ENCODE results near the gene LAMTOR3.

LAMTOR3 gene

GRCh38 chr4:99841129-99841528 lies 53.1 kb downstream of the LAMTOR3 start:
- Histone ChIP-seq H2AFZ (ENCODE audit: low read depth, low read length, severe bottlenecking) (no peak overlapping the region), H3K4me2 (ENCODE audit: low read depth, low read length, poor library complexity, severe bottlenecking) (no peak overlapping the region), H3K27ac (ENCODE audit: low read depth, low read length) (no peak overlapping the region), H3K9me3 (ENCODE audit: insufficient read depth, low read length) (no peaks in the 10 kb centered on the region), H3K27me3 (ENCODE audit: low read length) (no peaks in the 10 kb centered on the region), H3K4me3 (ENCODE audit: insufficient read depth, low read length, poor library complexity, severe bottlenecking) (no peak overlapping the region), H3K79me2 (ENCODE audit: insufficient read depth, low read length) (no peaks in the 10 kb centered on the region), H3K36me3 (ENCODE audit: low read length) (no peaks in the 10 kb centered on the region), H3K9ac (ENCODE audit: low read length) (no peak overlapping the region), H3K9me2 (replicated peaks; ENCODE audit: insufficient read depth, low read length) (no peaks in the 10 kb centered on the region), H4K20me1 (ENCODE audit: low read depth, low read length) (no peaks in the 10 kb centered on the region), H3F3A (ENCODE audit: insufficient read depth) (no peaks in the 10 kb centered on the region)
- no peak for TF ChIP-seq EZH2phosphoT487 (conservative IDR thresholded peaks at IDR 0.05; ENCODE audit: low read length)
- TF ChIP-seq CTCF (IDR thresholded peaks at IDR 0.05; ENCODE audit: insufficient read depth, low read length, poor library complexity, severe bottlenecking) = no peak

- Histone ChIP-seq H3K27me3 (ENCODE audit: low read length) (no peaks in the 10 kb centered on the region), H3K9me3 (ENCODE audit: insufficient read depth, low read length) (no peaks in the 10 kb centered on the region), H3K36me3 (ENCODE audit: low read length) (no peaks in the 10 kb centered on the region), H3K9me2 (replicated peaks; ENCODE audit: insufficient read depth, low read length) (no peaks in the 10 kb centered on the region), H3K4me2 (ENCODE audit: low read depth, low read length, poor library complexity, severe bottlenecking) (no peak overlapping the region), H3K27ac (ENCODE audit: low read depth, low read length) (no peak overlapping the region), H4K20me1 (ENCODE audit: low read depth, low read length) (no peaks in the 10 kb centered on the region), H3K79me2 (ENCODE audit: insufficient read depth, low read length) (peaks cover 7% of the 10 kb centered on the region; the same call in 1 of the 2 replicates), H3K4me3 (ENCODE audit: insufficient read depth, low read length, poor library complexity, severe bottlenecking) (no peak overlapping the region), H3K9ac (ENCODE audit: low read length) (no peak overlapping the region), H3F3A (ENCODE audit: insufficient read depth) (no peaks in the 10 kb centered on the region), H2AFZ (ENCODE audit: low read depth, low read length, severe bottlenecking) (no peak overlapping the region)
- TF ChIP-seq EZH2phosphoT487 (conservative IDR thresholded peaks at IDR 0.05; ENCODE audit: low read length) = no peak
- TF ChIP-seq CTCF (IDR thresholded peaks at IDR 0.05; ENCODE audit: insufficient read depth, low read length, poor library complexity, severe bottlenecking) = no peak
These were observed 55.3 kb downstream of the LAMTOR3 start for GRCh38 chr4:99838927-99839326.

GRCh38 chr4:99835942-99836341 lies 58.3 kb downstream of the LAMTOR3 start:
- H3K9me3 ChIP-seq (ENCODE audit: insufficient read depth, low read length) = no peaks in the 10 kb centered on the region
- H3F3A ChIP-seq (ENCODE audit: insufficient read depth) = no peaks in the 10 kb centered on the region
- no peak for TF ChIP-seq CTCF (IDR thresholded peaks at IDR 0.05; ENCODE audit: insufficient read depth, low read length, poor library complexity, severe bottlenecking)
- peaks cover 25% of the 10 kb centered on the region; the same call in 1 of the 2 replicates for H3K79me2 ChIP-seq (ENCODE audit: insufficient read depth, low read length)
- no peak overlapping the region for H3K9ac ChIP-seq (ENCODE audit: low read length)
- H3K36me3 ChIP-seq (ENCODE audit: low read length) = no peaks in the 10 kb centered on the region
- no peak overlapping the region for H2AFZ ChIP-seq (ENCODE audit: low read depth, low read length, severe bottlenecking)
- H3K9me2 ChIP-seq (replicated peaks; ENCODE audit: insufficient read depth, low read length) = no peaks in the 10 kb centered on the region
- H3K4me3 ChIP-seq (ENCODE audit: insufficient read depth, low read length, poor library complexity, severe bottlenecking) = no peak overlapping the region
- no peak overlapping the region for H3K4me2 ChIP-seq (ENCODE audit: low read depth, low read length, poor library complexity, severe bottlenecking)
- no peak overlapping the region for H3K27ac ChIP-seq (ENCODE audit: low read depth, low read length)
- H4K20me1 ChIP-seq (ENCODE audit: low read depth, low read length) = no peaks in the 10 kb centered on the region
- no peaks in the 10 kb centered on the region for H3K27me3 ChIP-seq (ENCODE audit: low read length)

Measured in SU-DHL-6 (cell line).